GM18951 (cell line): ENCODE data around the gene EXOC4.

Experiments used
- POLR2A ChIP-seq: IDR thresholded peaks from 4 replicates; pipeline ENCODE4 v1.6.1; 2011; ENCODE audit warnings: mild to moderate bottlenecking; ENCODE audit not compliant: insufficient read length, insufficient read depth; ENCODE audit errors: extremely low read depth
- in situ Hi-C: fragments of 300-500 bp; cut with MboI; formaldehyde crosslinking; loops from one replicate; pipeline ENCODE4 v1.12.0; 2022; ENCODE audit warnings: low sequenced_read_pairs, mixed read lengths, inconsistent platforms; ENCODE audit not compliant: unreplicated experiment

The EXOC4 gene

DNA sequence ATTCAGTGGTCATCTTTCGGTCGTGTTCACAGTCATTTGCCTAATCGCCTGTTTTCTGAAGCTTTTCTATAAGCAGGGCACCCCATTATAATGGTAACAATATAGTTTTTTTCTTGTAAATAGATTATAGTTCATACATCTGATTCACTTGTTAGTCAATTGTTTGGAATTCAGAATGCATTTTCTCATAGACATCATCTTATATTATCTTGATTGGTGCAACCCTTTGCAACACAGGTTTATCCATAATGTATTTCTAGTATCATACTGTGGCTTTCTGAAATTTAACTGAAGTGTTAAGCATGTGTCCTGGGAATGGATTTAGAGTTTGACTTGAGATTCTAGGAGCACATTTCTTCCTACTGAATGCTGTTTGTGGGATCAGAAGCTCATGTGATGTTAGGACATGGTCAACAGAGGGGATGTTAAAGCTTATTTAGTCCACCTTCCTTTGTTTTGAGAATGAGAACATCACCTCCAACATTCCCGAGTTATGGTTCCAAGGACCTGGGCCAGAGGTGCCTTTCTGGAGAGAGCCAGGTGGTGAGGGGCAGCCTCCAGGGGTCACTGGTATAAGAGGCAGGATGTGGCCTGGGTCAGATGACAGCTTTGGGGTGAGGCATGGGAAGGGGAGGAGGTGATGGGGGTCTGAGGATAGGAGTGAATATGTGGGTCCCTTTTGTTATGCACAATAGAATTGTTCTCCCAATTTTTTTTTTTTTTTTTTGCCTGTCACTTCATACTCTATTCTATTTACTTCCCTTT, 415.6 kb downstream of the EXOC4 start:
- no peak for TF ChIP-seq POLR2A
- in situ Hi-C loops: no loop called here

DNA sequence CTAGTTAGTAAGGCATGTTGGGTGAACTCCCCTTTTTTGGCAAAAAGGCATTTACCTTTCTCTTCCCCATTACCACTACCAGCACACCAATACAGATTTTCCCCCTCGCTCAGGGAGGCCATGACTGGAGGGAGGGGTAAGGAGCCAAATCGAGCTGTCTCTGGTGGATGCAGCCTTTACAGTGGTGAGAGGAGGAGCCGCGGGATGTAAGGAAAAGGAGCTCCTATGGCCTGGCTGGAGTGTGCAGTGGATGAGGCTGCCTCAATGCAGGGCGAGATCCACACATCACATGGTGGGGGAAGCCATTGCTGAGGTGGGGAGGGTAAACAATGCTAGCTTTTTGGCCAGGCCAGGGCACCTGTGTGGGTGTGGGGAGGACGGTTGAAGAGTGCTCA, 416.2 kb downstream of the EXOC4 start:
- TF ChIP-seq POLR2A: no peak
- in situ Hi-C loops: no loop called here

DNA sequence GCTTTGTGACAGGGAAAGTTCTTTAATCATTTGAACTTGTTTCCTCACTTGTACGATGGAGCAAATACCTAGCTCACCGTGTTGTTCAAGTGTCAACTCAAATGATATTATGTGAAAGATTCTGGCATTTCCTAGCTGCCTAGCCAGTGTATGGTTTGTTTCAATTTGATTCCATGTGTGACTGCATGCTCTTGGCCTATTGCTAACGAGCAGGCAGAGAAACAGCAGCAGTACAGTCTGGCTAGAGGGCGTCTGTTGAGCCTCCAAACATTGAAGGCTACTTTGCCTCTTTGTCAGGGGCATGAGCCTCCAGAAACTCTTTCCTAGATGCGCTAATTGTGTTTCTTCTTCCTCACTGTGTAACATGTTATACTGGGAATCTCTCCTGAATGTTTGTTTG, 417.4 kb downstream of the EXOC4 start:
- in situ Hi-C loops: no loop called here
- no peak for TF ChIP-seq POLR2A

DNA sequence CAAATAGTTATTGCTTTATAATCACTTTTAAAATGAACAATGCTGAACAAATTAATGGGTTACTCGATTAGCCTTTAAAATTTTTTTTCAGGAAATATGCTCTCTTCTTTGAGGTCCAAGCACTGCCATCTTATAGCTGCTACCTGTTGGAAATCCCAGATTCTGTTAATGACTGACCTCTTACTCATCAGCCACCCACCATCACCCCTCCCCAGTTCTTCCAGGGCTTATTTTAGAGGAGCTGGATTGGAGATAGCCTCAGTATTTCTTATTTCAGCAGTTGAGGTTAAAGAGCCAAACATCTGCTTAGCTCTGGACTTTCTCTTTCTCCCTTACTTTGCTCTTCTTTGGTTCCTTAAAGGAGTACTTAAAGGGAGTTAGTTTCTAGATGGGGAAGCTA, 420.0 kb downstream of the EXOC4 start:
- no peak for TF ChIP-seq POLR2A
- in situ Hi-C loops: no loop called here

DNA sequence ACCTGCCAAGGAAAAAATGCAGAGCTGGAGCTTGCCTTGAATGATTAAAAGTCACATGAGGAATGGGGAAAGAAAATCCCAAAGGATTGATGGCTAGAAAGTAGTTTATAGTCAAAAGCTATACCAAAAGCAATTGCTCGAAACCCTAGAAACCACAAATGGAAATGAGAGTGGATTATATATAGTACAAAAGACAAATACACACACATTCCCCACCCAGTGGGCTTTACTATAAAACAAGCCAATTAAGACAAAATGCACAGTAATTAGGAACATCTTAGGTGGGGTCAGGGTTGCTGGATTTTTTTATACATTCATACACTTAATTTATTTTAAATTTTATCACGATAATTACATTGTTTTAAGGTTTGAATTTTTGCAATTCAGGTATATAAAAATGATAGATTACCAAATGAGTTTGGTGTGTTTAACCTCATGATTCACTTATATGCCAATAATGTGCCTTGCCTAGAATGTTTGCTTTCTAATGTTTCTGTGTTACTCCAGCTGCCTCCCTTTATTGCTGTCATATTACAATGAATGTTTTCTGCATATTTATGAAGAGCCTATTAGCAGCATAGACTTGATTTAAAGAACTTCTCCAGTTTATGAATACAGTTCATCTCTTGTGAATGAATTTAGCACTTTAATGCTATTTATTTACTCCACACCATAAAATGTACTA, 421.3 kb downstream of the EXOC4 start:
- in situ Hi-C loops: no loop called here
- no peak for TF ChIP-seq POLR2A

DNA sequence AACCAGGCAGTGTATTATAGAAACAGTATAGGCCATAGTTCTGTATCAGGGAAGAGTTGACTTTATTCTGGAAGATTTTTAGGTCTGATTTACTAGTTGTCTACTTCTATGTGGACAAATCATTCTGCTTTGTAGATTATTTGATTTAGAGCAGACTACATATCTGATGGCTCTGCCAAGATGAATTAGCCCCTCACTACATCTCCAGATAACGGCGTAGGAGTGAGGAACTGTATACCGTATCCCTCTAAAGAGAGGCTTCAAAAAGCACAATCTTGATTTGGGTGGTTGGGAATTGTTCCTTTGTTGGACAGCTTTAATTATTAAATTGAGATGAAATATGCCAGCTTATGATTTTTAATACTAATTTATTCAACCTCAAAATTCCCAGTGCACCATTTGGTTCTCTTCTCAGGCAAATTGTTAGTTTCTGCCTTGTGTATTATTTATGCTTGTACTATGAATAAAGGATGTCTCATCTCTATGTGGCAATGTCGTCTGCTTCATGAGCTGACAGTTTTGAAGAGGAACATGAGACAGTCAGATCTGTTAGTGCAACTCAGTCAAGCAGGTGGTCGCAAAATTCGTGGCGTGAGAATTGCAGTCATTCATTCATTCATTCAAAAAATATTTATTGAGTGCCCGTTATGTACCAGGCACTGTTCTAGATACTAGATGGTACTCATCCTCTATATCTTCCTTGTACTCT, 422.8 kb downstream of the EXOC4 start:
- in situ Hi-C loops: no loop called here
- no peak for TF ChIP-seq POLR2A

DNA sequence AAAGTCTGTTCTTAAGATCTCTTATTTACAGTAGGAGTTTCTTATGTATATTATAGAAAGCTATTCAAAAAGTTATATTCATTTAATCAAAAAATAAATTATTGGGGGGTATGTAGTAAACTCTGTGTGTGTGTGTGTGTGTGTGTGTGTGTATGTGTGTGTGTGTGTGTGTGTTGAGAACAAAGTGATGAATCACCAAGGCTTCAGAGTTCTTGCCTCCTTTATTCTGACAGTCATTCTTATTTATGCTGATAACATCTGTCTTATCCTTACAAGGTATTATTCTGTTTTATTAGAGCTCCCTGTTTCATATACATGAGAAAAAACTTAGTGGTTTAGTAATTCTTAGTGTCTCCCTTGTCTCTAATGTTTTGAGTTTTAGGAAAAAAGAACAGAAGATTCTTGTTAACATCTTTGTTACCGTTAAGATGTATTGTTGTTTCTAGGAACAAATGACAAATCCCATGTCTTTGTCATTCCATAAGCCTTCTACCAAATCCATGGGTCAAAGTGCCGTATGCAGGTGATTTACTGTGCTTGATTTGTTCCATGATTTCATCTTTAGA, 424.0 kb downstream of the EXOC4 start:
- TF ChIP-seq POLR2A: no peak
- in situ Hi-C loops: no loop called here

DNA sequence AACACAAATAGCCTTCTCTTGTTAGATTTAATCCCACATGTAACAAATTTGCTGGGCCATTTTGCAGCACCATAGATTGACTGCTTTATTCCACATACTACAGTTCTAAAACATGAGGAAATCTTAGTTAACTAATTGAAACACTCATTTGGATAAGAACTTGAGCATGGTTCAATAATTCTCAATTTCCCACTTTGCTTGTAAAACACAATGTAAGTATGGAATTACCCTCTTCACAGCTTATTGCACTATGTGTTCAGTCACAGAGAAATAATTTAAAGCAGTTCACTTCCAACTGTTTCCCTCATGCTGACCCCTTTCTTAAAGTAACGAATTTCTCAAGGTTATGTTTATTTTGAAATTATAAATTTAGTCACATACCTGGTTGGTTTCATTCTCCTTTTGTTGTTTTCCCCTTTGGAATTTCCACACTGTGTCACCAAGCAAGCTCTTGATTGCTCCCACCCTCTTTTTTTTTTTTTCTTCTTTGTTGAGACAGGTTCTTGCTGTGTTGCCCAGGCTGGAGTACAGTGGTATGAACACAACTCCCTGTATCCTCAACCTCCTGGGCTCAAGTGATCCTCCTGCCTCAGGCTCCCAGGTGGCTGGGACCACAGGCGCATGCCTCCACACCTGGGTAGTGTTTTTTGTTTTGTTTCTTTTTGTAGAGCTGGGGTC, 425.4 kb downstream of the EXOC4 start:
- in situ Hi-C loops: no loop called here
- no peak for TF ChIP-seq POLR2A

DNA sequence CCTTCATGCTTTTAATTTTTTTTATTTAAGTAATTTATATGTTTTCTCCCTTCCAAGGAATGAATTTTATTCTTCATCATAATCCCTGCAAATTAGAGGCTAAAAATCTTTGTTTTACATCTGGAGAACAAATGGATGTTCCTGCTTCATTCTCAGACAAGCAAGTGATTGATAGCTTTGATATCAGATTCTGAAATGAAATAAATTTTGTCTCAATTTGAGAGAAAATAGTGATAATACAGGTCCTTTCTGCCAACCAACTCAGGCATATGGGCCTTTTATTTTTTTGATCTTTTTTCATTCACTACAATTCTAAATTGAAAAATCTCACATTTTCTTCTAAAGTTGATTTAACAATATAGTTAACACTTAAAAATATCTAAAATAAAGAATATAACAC, 427.1 kb downstream of the EXOC4 start:
- in situ Hi-C loops: no loop called here
- no peak for TF ChIP-seq POLR2A

DNA sequence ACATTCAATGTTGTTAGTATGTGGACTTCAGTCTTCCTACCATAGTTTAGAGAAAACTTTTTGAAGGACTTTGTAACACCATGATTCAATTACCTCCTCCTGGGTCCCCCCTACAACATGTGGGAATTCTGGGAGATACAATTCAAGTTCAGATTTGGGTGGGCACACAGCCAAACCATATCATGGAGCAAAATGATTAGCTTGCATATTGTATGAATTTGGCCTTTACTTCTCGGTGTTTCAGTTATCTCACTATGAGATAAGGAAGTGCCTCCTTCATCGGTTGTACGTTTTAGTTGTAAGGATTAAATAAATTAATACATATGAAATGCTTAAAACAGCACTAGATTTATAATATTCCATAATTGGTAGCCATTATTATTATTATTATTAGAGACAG, 428.7 kb downstream of the EXOC4 start:
- in situ Hi-C loops: no loop called here
- no peak for TF ChIP-seq POLR2A

DNA sequence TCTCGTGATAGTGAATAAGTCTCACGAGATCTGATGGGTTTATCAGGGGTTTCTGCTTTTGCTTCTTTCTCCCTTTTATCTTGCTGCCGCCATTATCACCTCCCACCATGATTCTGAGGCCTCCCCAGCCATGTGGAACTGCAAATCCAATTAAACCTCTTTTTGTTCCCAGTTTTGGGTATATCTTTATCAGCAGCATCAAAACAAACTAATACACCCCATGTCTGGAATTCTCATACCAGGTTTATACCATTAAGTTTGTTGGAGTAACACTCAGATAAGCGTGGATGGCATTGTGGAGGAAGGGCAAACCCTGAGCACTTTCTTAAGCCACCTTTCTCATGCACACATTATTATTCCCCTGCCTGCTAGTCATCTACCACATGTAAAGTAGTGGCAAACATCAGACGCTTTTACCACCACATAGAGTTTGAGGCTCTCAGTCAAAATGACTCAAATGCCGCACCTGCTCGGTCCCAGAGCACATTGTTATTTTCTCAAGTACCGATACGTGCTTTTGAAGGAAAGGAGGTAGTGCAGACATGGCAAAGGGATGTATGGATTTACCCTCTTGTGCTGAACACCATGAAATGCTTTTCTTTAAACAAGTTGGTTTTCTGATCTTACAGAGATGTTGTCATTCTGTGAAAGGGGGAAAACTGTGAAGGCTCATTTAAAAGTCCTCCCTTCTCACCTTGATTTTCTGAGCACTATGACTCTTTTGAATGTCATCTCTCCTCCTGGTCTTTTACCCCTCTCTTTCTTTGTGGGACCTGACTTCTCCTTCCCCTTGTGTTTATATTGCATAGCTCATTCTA, 429.7 kb downstream of the EXOC4 start:
- in situ Hi-C loops: no loop called here
- TF ChIP-seq POLR2A: no peak

DNA sequence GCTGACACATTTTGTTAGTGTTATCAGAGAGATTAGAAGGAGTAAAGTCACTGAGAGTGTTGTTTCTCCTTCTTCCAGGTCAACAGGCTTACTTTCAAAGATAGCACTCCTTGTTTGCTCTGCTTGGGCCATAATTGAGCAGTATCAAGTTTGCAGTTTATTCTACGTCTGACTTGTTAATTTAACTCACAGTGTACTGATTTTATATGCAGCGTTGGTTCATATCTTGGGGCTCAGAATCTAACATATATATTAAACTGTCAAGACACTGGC, 430.2 kb downstream of the EXOC4 start:
- no peak for TF ChIP-seq POLR2A
- in situ Hi-C loops: no loop called here
